Measurements from ENCODE around the gene UGT1A9. TPM values are rescaled to one million over a fixed set of nuclear protein-coding genes. Genes with fewer than 3 reads are reported as not detected.

UGT1A9 gene
- total RNA-seq, 1 experiment from 2014 or later, result not detected

GRCh38 chr2:233816771-233817170 lies 145.1 kb downstream of the UGT1A9 start:
- no CpG with 5 or more reads among the region's 4 CpGs for WGBS (ENCODE audit: extremely low coverage, insufficient read length, low lambda C conversion rate)
- H3K4me3 Mint-ChIP-seq, result no peak overlapping the region

More at GRCh38 chr2:233816771-233817170, 145.1 kb downstream of the UGT1A9 start:
- no peak overlapping the region for H3K23ac ChIP-seq (ENCODE audit: insufficient read length, low read depth, low read length)
- H2BK5ac ChIP-seq (ENCODE audit: insufficient read length, low read length), result no peak overlapping the region
- no peak overlapping the region for H3T11ph ChIP-seq (ENCODE audit: low read length)
- H2BK20ac ChIP-seq (ENCODE audit: low read depth, low read length, poor library complexity, severe bottlenecking), result no peak overlapping the region
- H4K20me1 ChIP-seq (ENCODE audit: control insufficient read depth, insufficient read depth, insufficient read length), result no peaks in the 10 kb centered on the region
- Mint-ChIP-seq H3K27me3 (ENCODE audit: low read depth) (peaks cover 7% of the 10 kb centered on the region), H3K4me1 (no peaks in the 10 kb centered on the region), H3K27ac (no peak overlapping the region), H3K9me3 (no peaks in the 10 kb centered on the region; a peak in 1 of 5 replicates), H3K36me3 (ENCODE audit: insufficient read depth in 1 of 3, low read depth in 3 of 3) (no peaks in the 10 kb centered on the region)
- H3K4me1 ChIP-seq (ENCODE audit: insufficient read depth, low read length), result no peaks in the 10 kb centered on the region
- no peak overlapping the region for H2BK120ac ChIP-seq (ENCODE audit: low read depth, low read length, poor library complexity, severe bottlenecking)
- no peak overlapping the region for H3K14ac ChIP-seq (ENCODE audit: insufficient read depth, low read length)
- H3K27ac ChIP-seq (ENCODE audit: insufficient read length, low read depth, low read length), result no peak overlapping the region
- H2AFZ ChIP-seq (ENCODE audit: low read length), result no peak overlapping the region
- H3K27me3 ChIP-seq (ENCODE audit: insufficient read depth, low read length), result no peaks in the 10 kb centered on the region
- H3K9ac ChIP-seq (ENCODE audit: extremely low read depth, insufficient read length, low read length), result no peak overlapping the region
- H4K91ac ChIP-seq (ENCODE audit: insufficient read length, low read depth, low read length), result no peak overlapping the region
- H3K9me3 ChIP-seq (ENCODE audit: control insufficient read depth, low read depth, low read length), result no peaks in the 10 kb centered on the region
- H3K56ac ChIP-seq (ENCODE audit: insufficient read length, low read depth, low read length), result no peak overlapping the region
- H2AK5ac ChIP-seq (ENCODE audit: insufficient read length, low read length), result no peak overlapping the region
- H2BK12ac ChIP-seq (ENCODE audit: insufficient read length, low read depth, low read length), result no peak overlapping the region
- no peak overlapping the region for H3K4me2 ChIP-seq (ENCODE audit: insufficient read depth, insufficient read length, low read length)
- no peaks in the 10 kb centered on the region for H3K23me2 ChIP-seq (ENCODE audit: insufficient read length, low read depth, low read length, poor library complexity, severe bottlenecking)
- no peak overlapping the region for H4K5ac ChIP-seq (ENCODE audit: insufficient read length, low read depth, low read length)
- no peak overlapping the region for H3K18ac ChIP-seq (ENCODE audit: insufficient read length, low read depth, low read length)
- H3K4ac ChIP-seq (ENCODE audit: low read depth, low read length), result no peak overlapping the region
- H2BK15ac ChIP-seq (ENCODE audit: low read depth, low read length), result no peak overlapping the region
- TF ChIP-seq CTCF (conservative IDR thresholded peaks at IDR 0.05), result no peak
- H4K8ac ChIP-seq (replicated peaks; ENCODE audit: insufficient read length, low read depth, low read length), result no peak overlapping the region
- no peaks in the 10 kb centered on the region for H3K79me2 ChIP-seq (ENCODE audit: insufficient read depth, low read length)
- DNase-seq, result no peak
- H3K79me1 ChIP-seq (ENCODE audit: insufficient read depth, low read depth, low read length, poor library complexity, severe bottlenecking), result no peaks in the 10 kb centered on the region

All from H9 (cell line).